HG03095 (cell line): ENCODE data around the gene MEGF11.
A peak's percentile ranks its signal among the peaks of the same experiment; 100 is the strongest.

Source experiments
- ATAC-seq: cut with Tn5 transposase; IDR thresholded peaks from one replicate; pipeline ENCODE4 v1.9.1; 2021; ENCODE audit warnings: moderate library complexity; ENCODE audit not compliant: unreplicated experiment

MEGF11 gene

GRCh38 chr15:66253418-66254088, at the start of gene MEGF11:
TSS of gene MEGF11 (minus strand) at chr15:66253750. CDS start at chr15:66128403, 125,347 bp downstream.
- ATAC-seq: no peak

- ATAC-seq: no peak
These were observed 49.1 kb upstream of the MEGF11 start for GRCh38 chr15:66302489-66303278.

GRCh38 chr15:66298803-66299251, 45.3 kb upstream of the MEGF11 start:
- ATAC-seq: no peak

- no peak for ATAC-seq
These were observed 42.6 kb upstream of the MEGF11 start for GRCh38 chr15:66296186-66296585.

- no peak for ATAC-seq
These were observed 41.3 kb upstream of the MEGF11 start for GRCh38 chr15:66294932-66295235.

GRCh38 chr15:66294157-66294931, 40.8 kb upstream of the MEGF11 start:
- peak; percentile 12 for ATAC-seq

GRCh38 chr15:66293419-66294156, 40.0 kb upstream of the MEGF11 start, which contains the start of gene DIS3L:
TSS of gene DIS3L (plus strand) at chr15:66293568. CDS start at chr15:66293597, 29 bp downstream.
- peak; percentile 55 for ATAC-seq

- no peak for ATAC-seq
These were observed 39.2 kb upstream of the MEGF11 start for GRCh38 chr15:66292571-66293418.

- ATAC-seq: no peak
These were observed 38.4 kb upstream of the MEGF11 start for GRCh38 chr15:66291816-66292570.

- no peak for ATAC-seq
These were observed 37.0 kb upstream of the MEGF11 start for GRCh38 chr15:66290518-66290917.

- no peak for ATAC-seq
These were observed 36.5 kb upstream of the MEGF11 start for GRCh38 chr15:66290007-66290406.

GRCh38 chr15:66288551-66289185, 35.1 kb upstream of the MEGF11 start:
- ATAC-seq: no peak

GRCh38 chr15:66288093-66288492, 34.5 kb upstream of the MEGF11 start:
- no peak for ATAC-seq

- ATAC-seq: no peak
These were observed 34.0 kb upstream of the MEGF11 start for GRCh38 chr15:66287461-66288057.

- ATAC-seq: no peak
These were observed 32.2 kb upstream of the MEGF11 start for GRCh38 chr15:66285533-66286280.

- no peak for ATAC-seq
These were observed 30.7 kb upstream of the MEGF11 start for GRCh38 chr15:66284271-66284670.

GRCh38 chr15:66278671-66279070, 25.1 kb upstream of the MEGF11 start:
- ATAC-seq: no peak

- ATAC-seq: no peak
These were observed 24.5 kb upstream of the MEGF11 start for GRCh38 chr15:66278056-66278455.
